ENCODE results near the gene NUCB1.
A peak's percentile ranks its signal among the peaks of the same experiment; 100 is the strongest.

The NUCB1 gene

DNA sequence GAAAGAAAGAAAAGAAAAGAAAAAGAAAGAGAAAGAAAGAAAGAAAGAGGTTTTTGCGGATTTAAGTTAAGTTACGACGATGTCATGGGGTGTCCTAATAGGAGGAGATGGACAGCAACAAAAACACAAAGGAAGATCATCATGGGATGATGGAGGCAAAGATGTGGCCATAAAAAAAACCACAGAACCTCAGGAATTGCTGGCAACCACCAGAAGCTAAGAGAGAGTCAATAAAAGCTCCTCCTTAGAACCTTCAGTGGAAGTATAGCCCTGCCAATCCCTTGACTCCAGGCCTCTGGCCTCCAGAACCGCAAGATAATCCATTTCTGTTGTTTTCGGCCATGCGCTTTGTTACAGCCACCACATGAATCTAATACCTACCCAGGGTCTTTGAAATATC is 43.2 kb upstream of the NUCB1 start:
- no peak overlapping the region for H3K4me2 ChIP-seq
- H3K4me1 ChIP-seq (ENCODE audit: low read depth, poor library complexity, severe bottlenecking) = no peaks in the 10 kb centered on the region
- H3K79me2 ChIP-seq (ENCODE audit: insufficient read depth, low read depth) = no peaks in the 10 kb centered on the region
- H4K20me1 ChIP-seq (ENCODE audit: insufficient read depth) = no peaks in the 10 kb centered on the region
- H3K4me3 ChIP-seq (IDR thresholded peaks at IDR 0.05; ENCODE audit: insufficient read depth, low read depth, low read length) = no peak overlapping the region
- H3K27me3 ChIP-seq (ENCODE audit: insufficient read depth, low read depth) = no peaks in the 10 kb centered on the region; the same call in 1 of the 2 replicates
- no peak overlapping the region for H3K27ac ChIP-seq
- no peaks in the 10 kb centered on the region for H3K36me3 ChIP-seq (ENCODE audit: insufficient read depth)
- no peak overlapping the region for H3K9ac ChIP-seq
- TF ChIP-seq, protein P1, sequence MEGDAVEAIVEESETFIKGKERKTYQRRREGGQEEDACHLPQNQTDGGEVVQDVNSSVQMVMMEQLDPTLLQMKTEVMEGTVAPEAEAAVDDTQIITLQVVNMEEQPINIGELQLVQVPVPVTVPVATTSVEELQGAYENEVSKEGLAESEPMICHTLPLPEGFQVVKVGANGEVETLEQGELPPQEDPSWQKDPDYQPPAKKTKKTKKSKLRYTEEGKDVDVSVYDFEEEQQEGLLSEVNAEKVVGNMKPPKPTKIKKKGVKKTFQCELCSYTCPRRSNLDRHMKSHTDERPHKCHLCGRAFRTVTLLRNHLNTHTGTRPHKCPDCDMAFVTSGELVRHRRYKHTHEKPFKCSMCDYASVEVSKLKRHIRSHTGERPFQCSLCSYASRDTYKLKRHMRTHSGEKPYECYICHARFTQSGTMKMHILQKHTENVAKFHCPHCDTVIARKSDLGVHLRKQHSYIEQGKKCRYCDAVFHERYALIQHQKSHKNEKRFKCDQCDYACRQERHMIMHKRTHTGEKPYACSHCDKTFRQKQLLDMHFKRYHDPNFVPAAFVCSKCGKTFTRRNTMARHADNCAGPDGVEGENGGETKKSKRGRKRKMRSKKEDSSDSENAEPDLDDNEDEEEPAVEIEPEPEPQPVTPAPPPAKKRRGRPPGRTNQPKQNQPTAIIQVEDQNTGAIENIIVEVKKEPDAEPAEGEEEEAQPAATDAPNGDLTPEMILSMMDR (conservative IDR thresholded peaks at IDR 0.05; ENCODE audit: low read depth, low read length) = no peak
- H2AFZ ChIP-seq (ENCODE audit: low read depth) = no peak overlapping the region

DNA sequence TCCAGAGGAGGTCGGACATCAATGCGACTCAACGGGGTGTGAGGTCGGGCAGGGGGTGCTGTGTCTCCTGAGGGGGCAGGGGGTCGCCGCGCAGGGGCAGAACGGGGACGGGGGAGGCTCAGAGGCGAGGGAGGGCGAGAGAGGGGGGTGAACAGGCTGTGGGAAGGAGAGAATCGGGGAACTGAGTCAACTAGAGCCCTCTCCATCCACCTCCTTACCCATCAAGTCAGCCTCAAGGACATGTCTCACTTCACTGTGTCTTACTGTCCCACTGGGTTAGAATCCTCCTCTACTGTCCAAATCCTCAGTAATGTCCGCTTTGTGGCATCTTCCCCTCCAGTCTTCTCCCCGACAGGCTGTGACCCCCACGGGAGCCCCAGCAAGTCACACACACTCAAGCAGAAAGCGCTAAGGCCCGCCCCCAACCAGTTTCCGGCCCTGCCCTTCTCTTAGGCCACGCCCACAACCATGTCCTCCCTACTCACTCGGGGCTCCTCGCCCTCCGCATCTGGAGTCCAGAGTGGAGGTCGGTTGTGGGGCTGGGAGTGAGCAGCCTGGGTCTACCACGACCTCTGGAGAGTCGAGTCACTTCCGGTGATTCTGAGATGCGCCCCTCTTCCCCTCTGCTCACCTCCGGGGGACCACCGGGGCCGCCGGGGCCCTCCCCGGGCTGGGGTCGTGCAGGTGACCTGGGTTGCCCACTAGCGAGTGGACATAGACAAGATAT is 41.0 kb upstream of the NUCB1 start:
- Histone ChIP-seq H3K4me1 (ENCODE audit: low read depth, poor library complexity, severe bottlenecking) (no peaks in the 10 kb centered on the region), H3K36me3 (ENCODE audit: insufficient read depth) (no peaks in the 10 kb centered on the region), H4K20me1 (ENCODE audit: insufficient read depth) (no peaks in the 10 kb centered on the region), H3K9ac (no peak overlapping the region), H2AFZ (ENCODE audit: low read depth) (peak overlapping the region; percentile 77), H3K4me3 (IDR thresholded peaks at IDR 0.05; ENCODE audit: insufficient read depth, low read depth, low read length) (no peak overlapping the region), H3K79me2 (ENCODE audit: insufficient read depth, low read depth) (no peaks in the 10 kb centered on the region), H3K27ac (no peak overlapping the region), H3K4me2 (peak overlapping the region; percentile 61), H3K27me3 (ENCODE audit: insufficient read depth, low read depth) (peaks cover 5% of the 10 kb centered on the region)
- TF ChIP-seq, protein P1 (conservative IDR thresholded peaks at IDR 0.05; ENCODE audit: low read depth, low read length) = no peak

DNA sequence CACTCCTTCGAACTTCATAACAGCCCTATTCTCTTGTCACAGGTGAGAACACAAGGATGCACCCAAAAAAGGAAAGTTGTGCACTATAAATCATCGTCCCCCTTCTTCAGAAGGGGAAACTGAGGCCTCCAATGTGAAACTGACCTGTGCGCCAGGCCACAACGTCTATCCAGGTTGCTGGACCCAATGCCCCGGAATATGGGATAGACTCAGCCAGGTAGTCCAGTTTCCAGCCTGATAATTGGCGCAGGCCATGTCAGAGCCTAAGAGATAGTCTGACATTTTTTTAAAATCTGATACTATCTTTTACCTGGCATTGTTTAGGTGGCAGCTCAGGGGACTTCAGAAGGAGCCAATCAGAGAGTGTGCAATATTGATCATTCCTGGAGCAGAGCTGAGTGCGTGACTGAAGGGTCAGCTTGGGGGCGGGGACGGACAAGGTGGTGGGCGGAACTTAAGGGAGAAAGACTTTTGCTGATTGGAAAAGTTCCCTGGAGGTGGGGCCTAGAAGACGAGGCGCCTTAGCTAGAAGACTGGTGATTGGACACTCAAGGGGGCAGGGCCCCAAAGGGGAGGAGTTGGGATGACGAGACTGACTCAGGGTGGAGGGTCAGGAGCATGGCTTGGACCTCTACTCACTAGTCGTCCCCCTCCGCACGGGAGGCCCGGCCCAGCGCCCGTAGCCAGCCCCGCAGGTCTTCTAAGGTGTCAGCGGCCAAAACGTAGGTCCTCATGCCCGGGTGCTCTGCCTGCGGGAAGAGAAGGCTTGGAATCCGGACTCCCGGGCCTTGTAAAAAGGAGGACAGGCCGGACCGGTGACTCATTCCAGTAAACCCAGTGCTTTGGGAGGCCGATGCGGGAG is 40.2 kb upstream of the NUCB1 start:
- no peak overlapping the region for H3K27ac ChIP-seq
- H3K9ac ChIP-seq = no peak overlapping the region
- peaks cover 12% of the 10 kb centered on the region for H3K27me3 ChIP-seq (ENCODE audit: insufficient read depth, low read depth)
- no peak overlapping the region for H3K4me3 ChIP-seq (IDR thresholded peaks at IDR 0.05; ENCODE audit: insufficient read depth, low read depth, low read length)
- peak overlapping the region; percentile 61; the same call in 1 of the 2 replicates for H3K4me2 ChIP-seq
- H3K36me3 ChIP-seq (ENCODE audit: insufficient read depth) = no peaks in the 10 kb centered on the region
- H2AFZ ChIP-seq (ENCODE audit: low read depth) = peak overlapping the region; percentile 77
- no peaks in the 10 kb centered on the region for H4K20me1 ChIP-seq (ENCODE audit: insufficient read depth)
- TF ChIP-seq, protein P1 (conservative IDR thresholded peaks at IDR 0.05; ENCODE audit: low read depth, low read length) = no peak
- no peaks in the 10 kb centered on the region for H3K79me2 ChIP-seq (ENCODE audit: insufficient read depth, low read depth)
- H3K4me1 ChIP-seq (ENCODE audit: low read depth, poor library complexity, severe bottlenecking) = no peaks in the 10 kb centered on the region

DNA sequence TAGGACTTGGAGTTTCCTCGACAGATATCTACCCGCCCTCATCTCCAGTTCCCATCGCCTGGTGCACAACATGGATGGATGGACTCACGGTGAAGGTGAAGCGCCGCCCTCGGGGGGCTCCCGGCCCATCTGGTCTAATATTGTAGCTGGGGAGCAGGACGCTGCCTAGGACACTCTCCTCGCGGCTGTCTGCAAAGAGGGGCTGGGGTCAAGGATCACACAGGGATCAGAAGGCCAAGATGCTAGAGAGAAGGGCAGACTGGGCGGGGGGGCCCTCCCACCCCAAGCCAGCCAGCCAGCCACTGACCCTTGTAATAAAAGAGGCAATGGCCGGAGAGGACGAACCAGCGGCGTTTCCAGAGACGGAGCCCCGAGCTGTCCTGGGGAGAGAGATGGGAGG is 38.8 kb upstream of the NUCB1 start:
- Histone ChIP-seq H3K4me1 (ENCODE audit: low read depth, poor library complexity, severe bottlenecking) (peaks cover 5% of the 10 kb centered on the region), H4K20me1 (ENCODE audit: insufficient read depth) (no peaks in the 10 kb centered on the region), H3K27ac (no peak overlapping the region), H2AFZ (ENCODE audit: low read depth) (no peak overlapping the region), H3K36me3 (ENCODE audit: insufficient read depth) (no peaks in the 10 kb centered on the region), H3K79me2 (ENCODE audit: insufficient read depth, low read depth) (no peaks in the 10 kb centered on the region), H3K27me3 (ENCODE audit: insufficient read depth, low read depth) (peaks cover 23% of the 10 kb centered on the region), H3K4me2 (no peak overlapping the region), H3K4me3 (IDR thresholded peaks at IDR 0.05; ENCODE audit: insufficient read depth, low read depth, low read length) (no peak overlapping the region), H3K9ac (no peak overlapping the region)
- TF ChIP-seq, protein P1 (conservative IDR thresholded peaks at IDR 0.05; ENCODE audit: low read depth, low read length) = no peak
